HepG2 (cell line): Measurements from ENCODE around the gene ZNF697.

ENCODE experiments used
- BRD4 ChIP-seq: sonication (generic); formaldehyde crosslinking; IDR thresholded peaks from 2 replicates; pipeline ENCODE4 v1.4.0; 2020; ENCODE audit warnings: missing genetic modification reagents
- EZH2 ChIP-seq: conservative IDR thresholded peaks from 2 replicates; pipeline ENCODE4 v1.6.1; 2012; ENCODE audit warnings: mild to moderate bottlenecking, low read depth, low read length, moderate library complexity
- POLR2A ChIP-seq, 2 experiments: IDR thresholded peaks; 2 replicates each; pipeline ENCODE4 v1.6.1; 2011; ENCODE audit warnings: low read depth in 2 of 2, low read length in 2 of 2, mild to moderate bottlenecking in 1 of 2, moderate library complexity in 1 of 2; ENCODE audit not compliant: insufficient read depth in 1 of 2
- RAD21 ChIP-seq: fragments of 450-650 bp; formaldehyde crosslinking; IDR thresholded peaks from 2 replicates; pipeline ENCODE4 v1.5.0; 2020; ENCODE audit warnings: mild to moderate bottlenecking
- ZNF577 ChIP-seq: sonication (generic); formaldehyde crosslinking; IDR thresholded peaks from 2 replicates; pipeline ENCODE4 v1.4.0; 2020; ENCODE audit warnings: mild to moderate bottlenecking, low read depth, missing genetic modification reagents, borderline replicate concordance
- ZNF792 ChIP-seq: IDR thresholded peaks from 2 replicates; pipeline ENCODE4 v1.6.1; 2016
- TF ChIP-seq, protein P1 (sequence below): sonication (generic); formaldehyde crosslinking; IDR thresholded peaks from 2 replicates; pipeline ENCODE4 v1.5.0; 2020; ENCODE audit warnings: missing genetic modification reagents, mild to moderate bottlenecking, borderline replicate concordance

DNA sequence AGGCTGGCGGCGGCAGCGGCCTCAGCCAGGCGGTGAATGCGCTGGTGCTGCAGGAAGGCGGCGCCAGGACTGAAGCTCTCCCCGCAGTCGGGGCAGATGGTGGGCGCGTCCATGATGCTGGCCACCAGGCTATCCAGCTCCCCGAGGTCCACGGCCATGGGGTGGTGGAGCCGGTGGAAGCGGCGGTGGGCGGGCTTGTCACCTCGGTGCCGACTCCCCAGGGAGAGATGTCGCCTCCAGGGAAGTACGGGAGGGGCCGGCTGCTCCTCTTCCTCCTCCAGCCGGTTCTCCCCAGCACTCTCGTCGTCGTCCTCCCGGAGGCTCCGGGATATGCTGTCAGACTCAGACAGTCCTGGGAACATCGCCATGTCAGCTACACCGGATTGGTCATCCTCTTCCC, 24.4 kb downstream of the ZNF697 start:
- no peak for TF ChIP-seq RAD21
- TF ChIP-seq EZH2, result no peak
- TF ChIP-seq ZNF577 (CRISPR knock-in tag), result no peak
- no peak for TF ChIP-seq BRD4
- TF ChIP-seq, protein P1, sequence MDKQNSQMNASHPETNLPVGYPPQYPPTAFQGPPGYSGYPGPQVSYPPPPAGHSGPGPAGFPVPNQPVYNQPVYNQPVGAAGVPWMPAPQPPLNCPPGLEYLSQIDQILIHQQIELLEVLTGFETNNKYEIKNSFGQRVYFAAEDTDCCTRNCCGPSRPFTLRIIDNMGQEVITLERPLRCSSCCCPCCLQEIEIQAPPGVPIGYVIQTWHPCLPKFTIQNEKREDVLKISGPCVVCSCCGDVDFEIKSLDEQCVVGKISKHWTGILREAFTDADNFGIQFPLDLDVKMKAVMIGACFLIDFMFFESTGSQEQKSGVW, result no peak
- TF ChIP-seq POLR2A (IDR thresholded peaks at IDR 0.05; ENCODE audit: insufficient read depth in 1 of 2, low read depth in 2 of 2, low read length in 2 of 2), result no peak
- no peak for TF ChIP-seq ZNF792
